GM06990 (cell line): ENCODE measurements around the gene GLRA1.

ENCODE experiments used
- DNase-seq: peaks from one replicate; pipeline ENCODE4 v3.0.0-alpha.2; 2011; ENCODE audit not compliant: insufficient read length; ENCODE audit errors: extremely low read depth
- H3K27me3 ChIP-seq: replicated peaks from 2 replicates; pipeline ENCODE4 v1.6.0; 2011; ENCODE audit warnings: low read length; ENCODE audit not compliant: control insufficient read depth, insufficient read depth
- H3K36me3 ChIP-seq: 2 replicates; pipeline ENCODE4 v1.5.1; 2011; ENCODE audit warnings: low read length; ENCODE audit not compliant: control insufficient read depth, insufficient read depth
- H3K4me3 ChIP-seq: replicated peaks from 2 replicates; pipeline ENCODE4 v1.5.1; 2011; ENCODE audit warnings: low read depth, mild to moderate bottlenecking, control low read depth, low read length
- TF ChIP-seq, protein P1 (sequence below): IDR thresholded peaks from 2 replicates; pipeline ENCODE4 v1.5.1; 2011; ENCODE audit warnings: low read length, control low read depth, mild to moderate bottlenecking, inconsistent platforms; ENCODE audit not compliant: insufficient read depth, poor library complexity, severe bottlenecking

GLRA1 gene

GRCh38 chr5:151886546-151887275 lies 37.9 kb downstream of the GLRA1 start:
- no peaks in the 10 kb centered on the region for H3K27me3 ChIP-seq
- no peaks in the 10 kb centered on the region for H3K36me3 ChIP-seq
- TF ChIP-seq, protein P1, sequence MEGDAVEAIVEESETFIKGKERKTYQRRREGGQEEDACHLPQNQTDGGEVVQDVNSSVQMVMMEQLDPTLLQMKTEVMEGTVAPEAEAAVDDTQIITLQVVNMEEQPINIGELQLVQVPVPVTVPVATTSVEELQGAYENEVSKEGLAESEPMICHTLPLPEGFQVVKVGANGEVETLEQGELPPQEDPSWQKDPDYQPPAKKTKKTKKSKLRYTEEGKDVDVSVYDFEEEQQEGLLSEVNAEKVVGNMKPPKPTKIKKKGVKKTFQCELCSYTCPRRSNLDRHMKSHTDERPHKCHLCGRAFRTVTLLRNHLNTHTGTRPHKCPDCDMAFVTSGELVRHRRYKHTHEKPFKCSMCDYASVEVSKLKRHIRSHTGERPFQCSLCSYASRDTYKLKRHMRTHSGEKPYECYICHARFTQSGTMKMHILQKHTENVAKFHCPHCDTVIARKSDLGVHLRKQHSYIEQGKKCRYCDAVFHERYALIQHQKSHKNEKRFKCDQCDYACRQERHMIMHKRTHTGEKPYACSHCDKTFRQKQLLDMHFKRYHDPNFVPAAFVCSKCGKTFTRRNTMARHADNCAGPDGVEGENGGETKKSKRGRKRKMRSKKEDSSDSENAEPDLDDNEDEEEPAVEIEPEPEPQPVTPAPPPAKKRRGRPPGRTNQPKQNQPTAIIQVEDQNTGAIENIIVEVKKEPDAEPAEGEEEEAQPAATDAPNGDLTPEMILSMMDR = no peak
- no peak for DNase-seq
- no peak overlapping the region for H3K4me3 ChIP-seq

DNA sequence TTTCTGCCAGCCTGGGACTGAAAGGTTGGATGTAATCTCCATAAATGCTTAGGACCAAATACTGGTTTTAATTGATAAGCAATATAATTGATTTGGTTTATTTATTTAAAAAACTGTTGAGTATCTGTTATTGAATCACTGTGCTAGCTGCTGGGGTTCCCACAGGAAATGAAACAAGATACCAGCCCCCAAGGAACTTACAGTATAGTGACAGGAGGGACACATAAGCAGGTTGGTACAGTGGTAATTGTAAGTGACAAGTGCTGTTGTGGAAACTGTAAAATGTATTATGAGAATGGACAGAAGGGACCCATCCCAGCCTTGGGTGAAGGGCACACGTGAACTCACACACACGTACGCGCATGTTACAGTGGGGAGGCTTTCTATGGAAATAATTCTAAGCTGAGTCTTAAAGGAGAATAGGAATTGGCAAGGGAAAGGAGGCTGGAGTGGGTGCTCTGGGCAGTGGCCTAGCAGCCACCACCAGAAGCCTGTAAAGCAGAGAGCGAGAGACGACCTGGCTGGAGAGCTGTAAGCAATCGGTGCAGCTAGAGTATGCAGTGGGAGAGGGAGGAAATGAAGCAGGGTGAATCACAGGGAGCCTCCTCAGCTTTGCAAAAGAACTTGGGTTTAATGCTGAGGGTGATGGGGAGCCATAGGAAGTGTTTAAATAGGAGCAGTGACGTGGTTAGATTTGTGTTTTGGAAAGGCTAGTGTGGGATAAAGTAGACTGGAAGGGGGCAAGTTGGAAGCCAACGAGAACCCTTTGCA lies 39.3 kb downstream of the GLRA1 start:
- Histone ChIP-seq H3K36me3 (no peaks in the 10 kb centered on the region), H3K27me3 (no peaks in the 10 kb centered on the region), H3K4me3 (no peak overlapping the region)
- DNase-seq = no peak
- TF ChIP-seq, protein P1 = no peak

DNA sequence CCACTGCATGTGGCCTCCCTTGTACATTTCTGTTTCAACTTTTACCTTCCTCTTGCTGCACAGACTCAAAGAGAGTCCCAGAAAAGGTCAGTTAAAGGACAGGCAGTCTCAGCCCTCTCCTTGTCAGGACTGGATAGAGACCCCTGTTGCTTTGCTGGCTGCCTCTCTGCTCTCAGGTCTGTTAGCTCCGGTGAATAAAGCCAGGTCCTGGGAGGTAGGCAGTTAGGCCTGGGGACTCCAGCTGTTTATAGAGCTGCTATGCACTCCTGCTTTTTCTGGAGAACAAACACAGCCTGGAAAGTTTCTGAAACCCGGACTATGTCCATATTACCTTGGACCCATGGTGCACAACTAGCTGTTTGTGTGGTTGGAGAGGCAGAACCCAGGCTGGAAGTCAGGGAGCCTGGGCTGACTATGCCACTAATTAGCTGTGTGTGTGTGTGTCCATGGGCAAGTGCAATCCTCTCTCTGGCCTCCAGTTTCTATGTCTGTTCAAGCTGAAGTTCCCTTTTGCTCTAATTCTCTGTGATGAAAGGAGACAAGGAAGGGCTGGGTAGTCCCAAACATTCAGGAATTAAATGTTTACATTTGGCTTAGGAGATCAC lies 42.9 kb downstream of the GLRA1 start:
- H3K4me3 ChIP-seq = no peak overlapping the region
- no peaks in the 10 kb centered on the region for H3K27me3 ChIP-seq
- no peaks in the 10 kb centered on the region for H3K36me3 ChIP-seq
- no peak for DNase-seq
- TF ChIP-seq, protein P1 = no peak

GRCh38 chr5:151880324-151880723 lies 44.3 kb downstream of the GLRA1 start:
- TF ChIP-seq, protein P1 = no peak
- H3K36me3 ChIP-seq = no peaks in the 10 kb centered on the region
- DNase-seq = no peak
- H3K4me3 ChIP-seq = no peak overlapping the region
- H3K27me3 ChIP-seq = no peaks in the 10 kb centered on the region

DNA sequence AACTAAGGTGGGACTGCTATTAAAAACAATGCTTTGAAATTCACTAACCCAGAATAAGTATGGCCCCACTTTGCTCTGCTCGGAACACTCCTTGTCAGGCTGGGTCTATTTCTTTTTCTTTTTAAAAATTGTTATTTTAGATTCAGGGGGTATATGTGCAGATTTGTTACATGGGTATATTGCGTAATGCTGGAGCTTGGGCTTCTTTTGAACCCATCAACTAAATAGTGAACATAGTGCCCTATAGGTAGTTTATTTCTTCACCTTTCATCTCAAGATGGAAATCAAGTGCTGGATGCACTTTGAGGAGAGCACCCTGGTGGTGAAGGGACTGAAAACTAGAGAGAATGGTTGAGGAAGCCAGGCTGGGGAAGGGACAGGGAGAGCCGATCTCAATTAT lies 51.0 kb downstream of the GLRA1 start:
- TF ChIP-seq, protein P1 = no peak
- Histone ChIP-seq H3K4me3 (no peak overlapping the region), H3K36me3 (no peaks in the 10 kb centered on the region), H3K27me3 (no peaks in the 10 kb centered on the region)
- no peak for DNase-seq
